Heart left ventricle (tissue), 16 donors: ENCODE measurements around the gene CWF19L1. TPM values are rescaled to one million over a fixed set of nuclear protein-coding genes. Genes with fewer than 3 reads are reported as not detected.
"Not testable (repeated sequence)": the region's sequence is repeated elsewhere in the genome, so short reads cannot be mapped to it uniquely, and the experiment has no call there.

Source experiments
- ATAC-seq, 4 donors: fragments of 200-7000 bp; cut with Tn5 transposase; one replicate each; pipeline ENCODE4 v1.9.1; 2020 to 2022; ENCODE audit warnings: moderate library complexity in 4 of 4, mild to moderate bottlenecking in 3 of 4, moderate number of reproducible peaks in 1 of 4
- DNase-seq, 5 donors: peaks; one replicate each; pipeline ENCODE4 v3.0.0-alpha.2; 2020
- H3K27ac ChIP-seq, 12 donors: fragments of 200-600 bp; sonication (generic) in 4 of 12; one replicate each; pipeline versions ENCODE4 v1.5.0 to v1.8.0; 2016 to 2022; ENCODE audit warnings: mild to moderate bottlenecking in 2 of 12
- H3K27me3 ChIP-seq, 9 donors: fragments of 200-600 bp; sonication (generic) in 2 of 9; one replicate each; pipeline versions ENCODE4 v1.5.1 to v1.8.0; 2016 to 2022; ENCODE audit warnings: mild to moderate bottlenecking in 3 of 9
- H3K36me3 ChIP-seq, 9 donors: fragments of 200-600 bp; sonication (generic) in 2 of 9; one replicate each; pipeline versions ENCODE4 v1.5.0 to v1.8.0; 2018 to 2022; ENCODE audit warnings: mild to moderate bottlenecking in 2 of 9
- H3K4me1 ChIP-seq, 12 donors: fragments of 200-600 bp; sonication (generic) in 4 of 12; one replicate each; pipeline versions ENCODE4 v1.5.0 to v1.8.0; 2016 to 2022; ENCODE audit warnings: mild to moderate bottlenecking in 3 of 12
- H3K4me3 ChIP-seq, 12 donors: fragments of 200-600 bp; sonication (generic) in 4 of 12; one replicate each; pipeline versions ENCODE4 v1.5.0 to v1.8.0; 2017 to 2022; ENCODE audit warnings: mild to moderate bottlenecking in 9 of 12, moderate library complexity in 4 of 12
- H3K9me3 ChIP-seq, 12 donors: fragments of 200-600 bp; sonication (generic) in 4 of 12; one replicate each; pipeline versions ENCODE4 v1.5.0 to v1.8.0; 2016 to 2022; ENCODE audit warnings: mild to moderate bottlenecking in 1 of 12
- CTCF ChIP-seq, 12 donors: fragments of 200-600 bp; sonication (generic) in 4 of 12; IDR thresholded peaks; one replicate each; pipeline versions ENCODE4 v1.5.0 to v1.8.0; 2018 to 2022; ENCODE audit warnings: antibody characterized with exemption in 12 of 12, mild to moderate bottlenecking in 5 of 12
- POLR2A ChIP-seq, 2 donors: fragments of 450-650 bp; IDR thresholded peaks; one replicate each; pipeline ENCODE4 v1.6.1; 2017; ENCODE audit warnings: antibody characterized with exemption in 2 of 2, mild to moderate bottlenecking in 2 of 2, moderate library complexity in 2 of 2
- WGBS, 4 donors: extraction: QIAGEN DNeasy Blood & Tissue Kit in 2 of 4; methylation state at CpG; one replicate each; pipeline versions ENCODE4 v1.1.5 to v1.1.7; 2013 to 2018; 5-methylcytosine and 5-hydroxymethylcytosine counted together
- intact Hi-C, 10 donors: fragments of 100-400 bp; cut with DNase I; formaldehyde crosslinking; loops; one replicate each; pipeline versions ENCODE4 v1.11.1 to v1.14.2; 2022
- polyA plus RNA-seq, 2 donors: library from polyadenylated mRNA; stranded (reverse); fragments of 200-250 nt; gene quantifications; one replicate each; pipeline ENCODE4 v1.2.3, GENCODE V29; 2013
- total RNA-seq, 9 donors: library from RNA; depleted of rRNA in 2 of 9; stranded (reverse); fragments of >200 nt in 2 of 9; fragmentation: NEBNext Ultra II Directional in 3 of 9; extraction: Animal tissue kit (Norgen Biotek cat#: 25700) in 3 of 9; gene quantifications; one replicate each; pipeline versions ENCODE4 v1.1.0 to v1.2.4, GENCODE V29; 2016 to 2023
- donor health status: ischemic (EF 13 %, LVEDD 7.1; RV severe dilation, severe dysfunction).
- donor health status: healthy with polysubstance abuse.
- donor health status: DM: no; HTN: yes; CAD: no.
- donor health status: DM: no; HTN: no; CAD: no.
- donor health status: ischemic (EF 25% LVEDD 6.9; RV normal size, moderate dysfunction).
- donor health status: ischemic (EF 25% LVEDD 5.7; RV mildly dilated, moderate dysfunction).
- donor health status: healthy.
- donor health status: DM: yes; HTN: yes; CAD: no.
- donor health status: ischemic (EF 35%, LVEDD 5.7; RV mildly dilated, moderate dysfunction).
- donor health status: nonischemic (EF 11% LVEDD 7.7; RV severe dilation, severe dysfunction).
- donor health status: DM: yes; HTN: yes; CAD: no.
- donor health status: PGD.
- donor health status: ischemic (EF 29% LVEDD 5.4; RV normal size, mild dysfunction).
- donor health status: nonischemic (EF 23%, LVEDD 6.1; RV moderate dilation, normal function).

The CWF19L1 gene
- total and polyA plus RNA-seq, 11 donors, result 11.1 to 23.4 (median 14.3) TPM

- 94 to 99% (median 96%) methylated on average over 3 of the region's 3 CpGs for WGBS, 4 donors
- no peak for DNase-seq
- intact Hi-C loops, result no loop called here
- Histone ChIP-seq H3K27me3 (no peaks in the 10 kb centered on the region), H3K36me3 (peaks cover 0 to 59% (median 40%) of the 10 kb centered on the region in 9 donors), H3K27ac (no peak overlapping the region), H3K9me3 (no peaks in the 10 kb centered on the region), H3K4me1 (peaks cover 2 to 51% (median 28%) of the 10 kb centered on the region in 12 donors), H3K4me3 (no peak overlapping the region)
- ATAC-seq, result no peak
- no peak for TF ChIP-seq POLR2A (IDR thresholded peaks at IDR 0.05)
- TF ChIP-seq CTCF (IDR thresholded peaks at IDR 0.05), result no peak
Observed at GRCh38 chr10:100282907-100283306, 15.5 kb upstream of the CWF19L1 start.

- DNase-seq, H3K27me3 ChIP-seq, H3K9me3 ChIP-seq, H3K27ac ChIP-seq, H3K4me1 ChIP-seq, intact Hi-C loops, ATAC-seq, H3K4me3 ChIP-seq: not testable (repeated sequence)
- H3K36me3 ChIP-seq, result peaks cover 0 to 63% (median 51%) of the 10 kb centered on the region in 9 donors
- 90 to 95% (median 90%) methylated on average over 17 to 21 of the region's 31 CpGs; no CpG with 5 or more reads in 1 of the 4 donors for WGBS, 4 donors
Observed at GRCh38 chr10:100276971-100277370, 9.5 kb upstream of the CWF19L1 start.

GRCh38 chr10:100265821-100266485 is 1.5 kb downstream of the CWF19L1 start:
- WGBS, 4 donors, result 90 to 94% (median 93%) methylated on average over 15 of the region's 15 CpGs
- H3K27ac ChIP-seq, result no peak overlapping the region
- no peak for DNase-seq
- H3K4me1 ChIP-seq, result peaks cover 3 to 28% (median 15%) of the 10 kb centered on the region in 12 donors
- H3K4me3 ChIP-seq, result peak overlapping the region in 11 of 12 donors; percentile 66 to 99 (median 92)
- no peaks in the 10 kb centered on the region for H3K9me3 ChIP-seq
- peaks cover 0 to 15% (median 4%) of the 10 kb centered on the region in 9 donors for H3K36me3 ChIP-seq
- TF ChIP-seq POLR2A (IDR thresholded peaks at IDR 0.05) (no peak), CTCF (IDR thresholded peaks at IDR 0.05) (no peak)
- intact Hi-C loops, result loop anchor here in 2 of 10 donors (2.0 to 5.0 kb wide), 2 partner anchors 19 to 79 kb away; partner anchors contain the start of gene ERLIN1 (in 1 of the 2)
- H3K27me3 ChIP-seq, result no peaks in the 10 kb centered on the region
- no peak for ATAC-seq

GRCh38 chr10:100254191-100254590 is 13.2 kb downstream of the CWF19L1 start:
- H3K27ac ChIP-seq, result no peak overlapping the region
- 92 to 98% (median 92%) methylated on average over 3 of the region's 3 CpGs for WGBS, 4 donors
- H3K4me1 ChIP-seq, result peaks cover 0 to 23% (median 0%) of the 10 kb centered on the region in 12 donors
- no peak overlapping the region for H3K4me3 ChIP-seq
- no peak for TF ChIP-seq POLR2A (IDR thresholded peaks at IDR 0.05)
- no peak for TF ChIP-seq CTCF (IDR thresholded peaks at IDR 0.05)
- no peaks in the 10 kb centered on the region for H3K27me3 ChIP-seq
- H3K36me3 ChIP-seq, result peaks cover 0 to 100% (median 96%) of the 10 kb centered on the region in 9 donors
- H3K9me3 ChIP-seq, result no peaks in the 10 kb centered on the region
- ATAC-seq, result no peak
- intact Hi-C loops, result no loop called here
- no peak for DNase-seq
